Astrocyte of the spinal cord (primary cell): ENCODE data around the gene LCE7A.

Experiments
- DNase-seq: peaks from one replicate; pipeline ENCODE4 v3.0.0; 2011; ENCODE audit warnings: low read depth, low spot score
- H3K4me3 ChIP-seq: 2 replicates; pipeline ENCODE4 v1.5.1; 2011; ENCODE audit warnings: low read depth, mild to moderate bottlenecking, low read length, moderate library complexity
- CTCF ChIP-seq: IDR thresholded peaks from 2 replicates; pipeline ENCODE4 v1.5.1; 2012; ENCODE audit warnings: low read depth, mild to moderate bottlenecking, low read length, inconsistent platforms
- in situ Hi-C: cut with HindIII; loops from 2 replicates; pipeline ENCODE4 v1.10.0; 2017; ENCODE audit warnings: low sequenced_read_pairs

The LCE7A gene

GRCh38 chr1:152836870-152837269 lies 22.9 kb upstream of the LCE7A start:
- no peak for TF ChIP-seq CTCF
- DNase-seq = no peak
- no peak overlapping the region for H3K4me3 ChIP-seq
- in situ Hi-C loops = no loop called here

GRCh38 chr1:152842556-152842955 lies 17.2 kb upstream of the LCE7A start, which contains the start of gene LCE6A:
TSS of gene LCE6A (plus strand) at chr1:152842856. CDS start at chr1:152843521, 665 bp downstream.
- no peak for TF ChIP-seq CTCF
- DNase-seq = no peak
- H3K4me3 ChIP-seq = no peak within 1 kb of the TSS
- in situ Hi-C loops = no loop called here

GRCh38 chr1:152855661-152856060 lies 4.1 kb upstream of the LCE7A start:
- DNase-seq = no peak
- H3K4me3 ChIP-seq = no peak overlapping the region
- no peak for TF ChIP-seq CTCF
- in situ Hi-C loops = no loop called here

GRCh38 chr1:152858062-152858461 lies 1.7 kb upstream of the LCE7A start:
- no peak for DNase-seq
- in situ Hi-C loops = no loop called here
- H3K4me3 ChIP-seq = no peak overlapping the region
- no peak for TF ChIP-seq CTCF

- H3K4me3 ChIP-seq = no peak overlapping the region
- no peak for DNase-seq
- no peak for TF ChIP-seq CTCF
- in situ Hi-C loops = no loop called here
These were observed 333 bp downstream of the LCE7A start for GRCh38 chr1:152860129-152860528.

GRCh38 chr1:152861374-152861773 lies 1.6 kb downstream of the LCE7A start:
- DNase-seq = no peak
- in situ Hi-C loops = no loop called here
- H3K4me3 ChIP-seq = no peak overlapping the region
- no peak for TF ChIP-seq CTCF

- no peak for TF ChIP-seq CTCF
- DNase-seq = no peak
- in situ Hi-C loops = no loop called here
- H3K4me3 ChIP-seq = no peak overlapping the region
These were observed 4.6 kb downstream of the LCE7A start for GRCh38 chr1:152864443-152864842.
